Endodermal cell (in vitro differentiated cells): ENCODE data around the gene SLC35F1. TPM values are rescaled to one million over a fixed set of nuclear protein-coding genes. Genes with fewer than 3 reads are reported as not detected.
A peak's percentile ranks its signal among the peaks of the same experiment; 100 is the strongest.

ENCODE experiments used
- DNase-seq: peaks from one replicate; pipeline ENCODE4 v3.0.0-alpha.2; 2017
- H3K27ac ChIP-seq: 2 replicates; pipeline ENCODE4 v1.5.1; 2013; ENCODE audit warnings: mild to moderate bottlenecking, low read depth, low read length, moderate library complexity
- H3K27me3 ChIP-seq: 2 replicates; pipeline ENCODE4 v1.6.1; 2013; ENCODE audit warnings: mild to moderate bottlenecking, low read length, moderate library complexity; ENCODE audit not compliant: insufficient read depth, control insufficient read depth, poor library complexity, severe bottlenecking
- H3K36me3 ChIP-seq: 2 replicates; pipeline ENCODE4 v1.7.0; 2013; ENCODE audit warnings: mild to moderate bottlenecking, low read length, moderate library complexity; ENCODE audit not compliant: control insufficient read depth, insufficient read depth
- H3K4me1 ChIP-seq: one replicate; pipeline ENCODE4 v1.7.0; 2013; ENCODE audit warnings: low read length; ENCODE audit not compliant: control insufficient read depth, insufficient read depth
- H3K4me3 ChIP-seq: 2 replicates; pipeline ENCODE4 v1.5.1; 2013; ENCODE audit warnings: mild to moderate bottlenecking, low read length, moderate library complexity
- H3K9ac ChIP-seq: 2 replicates; pipeline ENCODE4 v1.6.1; 2013; ENCODE audit warnings: mild to moderate bottlenecking, low read length, moderate library complexity; ENCODE audit not compliant: poor library complexity, severe bottlenecking; ENCODE audit errors: extremely low read depth
- H3K9me3 ChIP-seq: 2 replicates; pipeline ENCODE4 v1.6.1; 2013; ENCODE audit warnings: mild to moderate bottlenecking, low read length, moderate library complexity; ENCODE audit not compliant: control insufficient read depth
- H3K27ac Mint-ChIP-seq: 2 replicates; pipeline ENCODE4 v1.8.0; 2020; ENCODE audit warnings: mixed read lengths
- H3K27me3 Mint-ChIP-seq: 2 replicates; pipeline ENCODE4 v1.8.0; 2021; ENCODE audit warnings: mild to moderate bottlenecking, mixed read lengths; ENCODE audit not compliant: insufficient read depth
- H3K36me3 Mint-ChIP-seq: 2 replicates; pipeline ENCODE4 v1.8.0; 2020; ENCODE audit warnings: low read depth, mixed read lengths
- H3K4me1 Mint-ChIP-seq: 2 replicates; pipeline ENCODE4 v1.8.0; 2020; ENCODE audit warnings: mixed read lengths
- H3K4me3 Mint-ChIP-seq: 2 replicates; pipeline ENCODE4 v1.8.0; 2020; ENCODE audit warnings: mild to moderate bottlenecking, moderate library complexity, mixed read lengths
- H3K9me3 Mint-ChIP-seq: 2 replicates; pipeline ENCODE4 v1.8.0; 2020; ENCODE audit warnings: mild to moderate bottlenecking, mixed read lengths
- WGBS, 2 experiments: methylation state at CpG; one replicate each; pipeline versions ENCODE4 v1.1.5 to v1.1.7; 2013; ENCODE audit warnings: missing lambda C conversion rate in 2 of 2, mixed read lengths in 1 of 2; ENCODE audit not compliant: insufficient coverage in 1 of 2, insufficient read length in 1 of 2; 5-methylcytosine and 5-hydroxymethylcytosine counted together
- total RNA-seq, 2 donors: library from RNA; stranded (reverse); fragmentation: NEBNext Ultra II Directional in 1 of 2; extraction: Animal tissue kit (Norgen Biotek cat#: 25700) in 1 of 2; gene quantifications; 2 replicates in 1 of 2; 3 replicates in 1 of 2; pipeline ENCODE4 v1.2.1, GENCODE V29; 2021
- TF ChIP-seq, protein P1 (sequence below): fragments of 200-600 bp; sonication (generic); conservative IDR thresholded peaks from 2 replicates; pipeline ENCODE4 v1.5.0; 2021; ENCODE audit warnings: antibody characterized with exemption, mild to moderate bottlenecking

Gene SLC35F1
- total RNA-seq, 2 donors from 2014 or later, result 6.7 to 12.8 TPM

DNA sequence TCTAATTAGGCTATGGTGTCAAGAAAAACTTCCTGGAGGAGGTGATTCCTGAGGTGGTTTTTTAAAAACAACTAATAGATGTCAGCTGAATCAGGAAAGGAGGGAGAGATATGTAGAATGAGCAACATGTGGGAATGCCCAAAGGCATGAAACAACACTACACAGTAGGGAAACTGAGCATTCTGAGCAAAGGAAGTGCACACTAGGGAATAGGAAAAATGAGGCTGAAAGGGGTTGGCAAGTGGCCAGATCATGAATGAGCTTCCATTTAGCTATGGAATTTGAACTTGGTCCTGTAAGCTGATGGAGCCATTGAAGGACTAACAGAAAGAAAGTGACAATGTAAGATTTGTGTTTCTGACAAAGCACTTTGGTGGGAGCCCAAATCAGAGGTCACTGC is 16.9 kb upstream of the SLC35F1 start:
- Histone ChIP-seq H3K27ac (no peak overlapping the region), H3K27me3 (no peaks in the 10 kb centered on the region), H3K4me1 (no peaks in the 10 kb centered on the region), H3K9me3 (no peaks in the 10 kb centered on the region), H3K9ac (no peak overlapping the region), H3K36me3 (no peaks in the 10 kb centered on the region), H3K4me3 (no peak overlapping the region)
- no peak overlapping the region for H3K27ac Mint-ChIP-seq
- TF ChIP-seq, protein P1, sequence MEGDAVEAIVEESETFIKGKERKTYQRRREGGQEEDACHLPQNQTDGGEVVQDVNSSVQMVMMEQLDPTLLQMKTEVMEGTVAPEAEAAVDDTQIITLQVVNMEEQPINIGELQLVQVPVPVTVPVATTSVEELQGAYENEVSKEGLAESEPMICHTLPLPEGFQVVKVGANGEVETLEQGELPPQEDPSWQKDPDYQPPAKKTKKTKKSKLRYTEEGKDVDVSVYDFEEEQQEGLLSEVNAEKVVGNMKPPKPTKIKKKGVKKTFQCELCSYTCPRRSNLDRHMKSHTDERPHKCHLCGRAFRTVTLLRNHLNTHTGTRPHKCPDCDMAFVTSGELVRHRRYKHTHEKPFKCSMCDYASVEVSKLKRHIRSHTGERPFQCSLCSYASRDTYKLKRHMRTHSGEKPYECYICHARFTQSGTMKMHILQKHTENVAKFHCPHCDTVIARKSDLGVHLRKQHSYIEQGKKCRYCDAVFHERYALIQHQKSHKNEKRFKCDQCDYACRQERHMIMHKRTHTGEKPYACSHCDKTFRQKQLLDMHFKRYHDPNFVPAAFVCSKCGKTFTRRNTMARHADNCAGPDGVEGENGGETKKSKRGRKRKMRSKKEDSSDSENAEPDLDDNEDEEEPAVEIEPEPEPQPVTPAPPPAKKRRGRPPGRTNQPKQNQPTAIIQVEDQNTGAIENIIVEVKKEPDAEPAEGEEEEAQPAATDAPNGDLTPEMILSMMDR, result no peak
- H3K27me3 Mint-ChIP-seq, result no peaks in the 10 kb centered on the region
- H3K9me3 Mint-ChIP-seq, result no peaks in the 10 kb centered on the region
- no peaks in the 10 kb centered on the region for H3K4me1 Mint-ChIP-seq
- no peak for DNase-seq
- no peaks in the 10 kb centered on the region for H3K36me3 Mint-ChIP-seq
- H3K4me3 Mint-ChIP-seq, result no peak overlapping the region

DNA sequence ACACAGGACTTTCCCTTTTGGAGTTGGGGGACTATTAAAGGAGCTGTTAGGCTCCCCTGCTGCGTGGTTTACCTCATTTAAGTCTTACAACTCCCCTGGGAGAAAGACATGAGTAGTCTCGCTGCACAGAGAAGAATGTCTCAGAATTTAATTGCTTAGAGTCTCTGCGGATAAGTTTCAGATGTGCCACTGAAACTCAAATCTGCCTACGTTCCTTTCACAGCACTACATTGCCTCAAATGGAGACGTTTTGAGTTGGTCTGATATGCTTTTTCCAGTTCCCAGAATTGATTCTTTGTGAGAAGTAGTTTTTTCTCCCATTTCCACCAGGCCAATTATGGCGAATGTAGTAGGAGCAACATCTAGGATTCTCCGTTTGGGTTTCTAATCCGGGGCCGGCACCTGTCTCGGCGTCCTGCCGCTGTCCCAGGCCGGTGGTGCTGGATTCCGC is 532 bp upstream of the SLC35F1 start:
- H3K27ac Mint-ChIP-seq, result no peak overlapping the region
- no peak for DNase-seq
- TF ChIP-seq, protein P1, result no peak
- Histone ChIP-seq H3K27ac (peak overlapping the region; percentile 55), H3K9ac (no peak overlapping the region), H3K4me3 (peak overlapping the region; percentile 81), H3K36me3 (no peaks in the 10 kb centered on the region), H3K27me3 (peaks cover 34% of the 10 kb centered on the region), H3K4me1 (no peaks in the 10 kb centered on the region), H3K9me3 (no peaks in the 10 kb centered on the region)
- peaks cover 50% of the 10 kb centered on the region for H3K27me3 Mint-ChIP-seq
- H3K4me3 Mint-ChIP-seq, result peak overlapping the region; percentile 66
- H3K4me1 Mint-ChIP-seq, result peaks cover 11% of the 10 kb centered on the region
- no peaks in the 10 kb centered on the region for H3K9me3 Mint-ChIP-seq
- no peaks in the 10 kb centered on the region for H3K36me3 Mint-ChIP-seq
- 20 to 53% methylated on average over 3 to 14 of the region's 14 CpGs for WGBS, 2 experiments

DNA sequence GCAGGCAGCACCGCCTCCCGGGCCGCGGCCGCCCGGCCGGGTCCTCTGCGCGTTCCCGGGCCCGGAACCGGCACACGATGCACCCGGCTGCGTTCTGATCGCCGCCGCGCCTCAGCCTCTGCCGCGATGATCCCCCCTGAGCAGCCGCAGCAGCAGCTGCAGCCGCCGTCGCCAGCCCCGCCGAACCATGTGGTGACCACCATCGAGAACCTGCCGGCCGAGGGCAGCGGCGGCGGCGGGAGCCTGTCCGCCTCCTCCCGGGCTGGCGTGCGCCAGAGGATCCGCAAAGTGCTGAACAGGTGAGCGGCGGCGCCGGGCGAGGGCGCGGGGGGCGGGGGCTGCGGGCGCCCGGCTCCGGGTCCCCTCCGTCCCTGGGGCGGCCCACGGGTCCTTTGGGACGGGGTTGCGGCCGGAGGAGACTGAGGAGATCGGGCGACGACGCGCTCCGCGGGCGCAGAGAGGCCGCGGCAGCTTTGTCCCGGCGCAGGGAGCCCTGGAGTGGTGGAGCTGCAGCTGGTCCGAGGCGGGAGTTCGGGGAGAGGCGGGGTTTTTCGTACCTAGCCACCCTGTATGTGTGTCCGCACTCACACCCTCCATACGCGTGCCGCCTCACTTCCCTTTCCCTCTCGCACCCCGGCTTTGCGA is 659 bp downstream of the SLC35F1 start:
- peak overlapping the region; percentile 83 for H3K27ac ChIP-seq
- Mint-ChIP-seq H3K9me3 (no peaks in the 10 kb centered on the region), H3K27me3 (peaks cover 50% of the 10 kb centered on the region), H3K4me3 (peak overlapping the region; percentile 66), H3K36me3 (no peaks in the 10 kb centered on the region), H3K27ac (no peak overlapping the region), H3K4me1 (peaks cover 11% of the 10 kb centered on the region)
- H3K9me3 ChIP-seq, result no peaks in the 10 kb centered on the region
- H3K4me1 ChIP-seq, result no peaks in the 10 kb centered on the region
- no peak overlapping the region for H3K9ac ChIP-seq
- DNase-seq, result peak; percentile 85
- 0 to 1% methylated on average over 22 to 81 of the region's 81 CpGs for WGBS, 2 experiments
- peak overlapping the region; percentile 77 for H3K4me3 ChIP-seq
- no peaks in the 10 kb centered on the region for H3K36me3 ChIP-seq
- TF ChIP-seq, protein P1, result no peak
- H3K27me3 ChIP-seq, result peaks cover 34% of the 10 kb centered on the region
